Cerebellar nuclear complex (tissue), 1 donor: ENCODE data around the gene ALX4.

Source experiments
- DNase-seq, 2 experiments: peaks; one replicate each; lab custom pipeline; 2025; lab: John Stamatoyannopoulos, UW

ALX4 gene

DNA sequence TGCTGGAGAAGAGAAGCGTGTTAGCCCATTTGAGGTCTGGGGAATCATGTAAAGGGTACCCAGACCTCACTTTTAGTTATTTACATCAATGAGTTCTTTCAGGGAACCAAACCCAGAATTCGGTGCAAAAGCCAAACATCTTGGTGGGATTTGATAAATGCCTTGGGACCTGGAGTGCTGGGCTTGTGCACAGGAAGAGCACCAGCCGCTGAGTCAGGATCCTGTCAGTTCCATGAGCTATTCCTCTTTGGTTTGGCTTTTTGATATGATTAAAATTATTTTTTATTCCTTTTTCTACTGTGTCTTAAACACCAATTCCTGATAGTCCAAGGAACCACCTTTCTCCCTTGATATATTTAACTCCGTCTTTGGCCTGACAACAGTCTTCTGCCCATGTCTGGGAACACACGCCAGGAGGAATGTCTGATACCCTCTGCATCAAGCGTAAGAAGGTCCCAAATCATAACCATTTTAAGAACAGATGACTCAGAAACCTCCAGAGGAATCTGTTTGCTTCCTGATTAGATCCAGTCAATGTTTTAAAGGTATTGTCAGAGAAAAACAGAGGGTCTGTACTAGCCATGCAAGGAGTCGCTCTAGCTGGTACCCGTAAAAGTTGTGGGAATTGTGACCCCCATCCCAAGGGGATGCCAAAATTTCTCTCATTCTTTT lies 65.2 kb downstream of the ALX4 start:
- no peak for DNase-seq

DNA sequence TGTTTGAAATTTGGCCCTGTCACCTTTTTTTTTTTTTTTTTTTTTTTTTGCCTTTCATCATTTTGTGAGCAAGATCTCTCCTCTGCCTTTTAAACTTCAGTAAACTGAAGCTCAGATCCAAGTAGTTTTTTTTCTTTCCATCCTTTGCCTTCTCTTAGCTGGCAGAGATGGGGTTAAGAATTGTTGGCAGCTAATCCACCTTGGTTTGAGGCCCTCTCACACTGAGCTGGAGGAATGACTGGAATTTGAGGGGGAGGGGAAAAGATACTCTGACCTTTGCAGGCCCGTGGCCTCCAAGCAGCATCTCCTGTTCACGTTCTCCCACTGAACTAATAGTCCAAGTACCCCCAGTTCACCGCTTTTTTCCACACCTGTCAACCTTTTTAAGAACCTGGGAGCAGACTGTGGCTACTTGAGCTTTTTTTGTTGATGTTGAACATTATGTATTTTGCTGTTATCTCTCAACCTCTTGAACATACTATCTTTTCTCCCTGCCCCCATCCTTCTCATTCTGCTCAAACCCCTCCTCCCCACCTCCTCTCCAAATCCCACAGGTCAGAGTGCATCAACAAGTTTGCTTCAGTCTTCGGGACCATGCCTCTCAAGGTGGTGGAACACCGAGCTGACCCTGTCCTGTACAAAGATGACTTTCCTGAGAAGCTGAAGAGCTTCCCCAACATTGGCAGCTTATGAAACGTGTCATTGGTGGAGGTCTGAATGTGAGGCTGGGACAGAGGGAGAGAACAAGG lies 66.2 kb downstream of the ALX4 start:
- DNase-seq = no peak

DNA sequence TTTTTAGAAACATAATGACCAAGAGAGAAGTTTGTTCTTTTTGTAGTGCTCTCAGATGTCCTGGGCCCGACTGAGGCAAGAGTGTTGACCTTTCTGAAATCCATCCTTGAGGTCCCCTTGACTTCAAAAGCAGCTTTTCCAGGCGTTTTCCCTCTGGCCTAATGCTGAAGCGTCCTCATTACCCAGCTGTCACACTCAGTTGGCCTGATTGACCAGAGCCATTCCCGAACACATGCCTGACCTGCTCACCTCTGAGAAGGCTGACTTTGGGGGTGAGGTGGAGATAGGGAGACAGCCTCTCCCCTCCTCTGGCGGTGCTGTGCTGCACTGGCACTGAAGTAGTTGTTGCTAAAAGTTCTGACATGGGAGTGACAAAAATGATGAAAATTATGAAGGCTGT lies 66.9 kb downstream of the ALX4 start:
- DNase-seq = no peak

DNA sequence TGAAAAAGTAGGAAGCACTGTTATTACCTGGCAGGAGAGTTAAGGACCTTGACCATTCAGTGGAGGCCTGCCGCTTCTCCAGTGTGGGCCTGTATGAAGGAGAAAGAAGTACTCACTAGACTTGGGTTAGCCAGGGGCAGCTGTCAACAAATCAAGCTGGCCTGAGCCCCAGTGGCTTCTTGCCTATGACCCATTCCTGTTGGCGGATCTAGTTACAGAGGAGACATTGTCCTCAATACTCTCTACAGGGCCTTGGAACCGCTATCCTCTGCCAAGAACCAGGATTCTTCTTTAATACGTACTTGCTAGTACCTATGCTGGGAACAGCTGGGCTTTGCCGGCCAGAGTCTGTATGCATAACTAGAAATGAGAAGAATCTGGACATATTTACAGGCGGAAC lies 68.1 kb downstream of the ALX4 start:
- DNase-seq = no peak

DNA sequence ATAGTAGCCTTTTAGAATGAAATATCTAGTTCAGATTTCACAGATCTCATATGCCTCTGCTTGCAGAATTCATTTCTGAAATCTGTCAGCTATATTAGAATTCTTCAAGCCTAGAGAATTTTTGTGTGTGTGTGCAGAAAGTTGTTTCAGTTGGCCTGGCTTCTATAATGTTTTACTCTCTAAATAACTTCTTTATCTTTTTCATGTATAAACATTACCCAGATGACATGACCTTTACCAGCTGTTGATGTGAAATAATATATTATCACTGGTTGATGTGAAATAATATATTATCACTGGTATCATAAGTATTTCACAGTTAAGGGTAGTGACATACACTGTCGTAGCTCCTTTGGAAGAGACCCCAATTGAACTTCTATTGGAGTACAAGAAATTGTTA lies 72.8 kb downstream of the ALX4 start:
- no peak for DNase-seq

DNA sequence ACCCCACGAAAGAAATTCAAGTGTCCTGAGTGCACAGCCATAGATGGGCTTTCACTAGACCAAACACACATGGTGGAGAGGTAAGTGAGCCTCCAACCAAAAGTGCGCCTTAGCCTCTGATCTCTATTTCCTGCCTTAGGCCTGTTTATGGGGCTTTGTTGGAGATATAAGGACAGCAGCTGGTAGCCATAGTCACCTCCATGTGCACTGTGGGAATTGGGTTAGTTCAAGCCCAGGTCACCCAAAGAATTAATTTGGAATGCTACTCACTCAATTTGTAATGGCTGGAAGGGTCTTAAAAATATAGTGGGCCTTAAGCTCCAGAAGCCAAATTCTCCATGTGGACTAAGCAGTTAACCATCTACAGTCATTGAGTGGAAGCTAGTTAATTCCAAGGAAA lies 73.6 kb downstream of the ALX4 start:
- no peak for DNase-seq

DNA sequence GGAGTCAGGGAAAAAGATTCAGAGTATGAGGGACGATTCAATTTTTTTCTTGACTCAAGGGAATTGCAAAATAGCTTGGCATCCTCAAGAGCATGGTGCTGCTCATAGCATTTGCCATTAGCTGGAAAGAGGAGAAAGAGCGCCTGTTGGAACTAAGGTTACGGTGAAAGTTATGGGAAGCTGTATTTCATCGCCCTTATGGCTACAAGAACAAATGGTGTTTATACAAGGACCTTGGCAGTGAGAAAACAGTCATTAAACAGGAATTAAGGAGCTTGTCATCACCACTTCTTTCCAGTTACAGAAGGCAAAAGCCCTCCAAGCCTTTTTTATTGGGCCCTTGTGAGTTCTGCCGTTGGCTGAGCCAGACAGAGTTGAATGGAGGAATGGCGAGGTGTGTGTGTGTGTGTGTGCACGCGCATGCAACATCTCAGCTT lies 74.2 kb downstream of the ALX4 start:
- no peak for DNase-seq

DNA sequence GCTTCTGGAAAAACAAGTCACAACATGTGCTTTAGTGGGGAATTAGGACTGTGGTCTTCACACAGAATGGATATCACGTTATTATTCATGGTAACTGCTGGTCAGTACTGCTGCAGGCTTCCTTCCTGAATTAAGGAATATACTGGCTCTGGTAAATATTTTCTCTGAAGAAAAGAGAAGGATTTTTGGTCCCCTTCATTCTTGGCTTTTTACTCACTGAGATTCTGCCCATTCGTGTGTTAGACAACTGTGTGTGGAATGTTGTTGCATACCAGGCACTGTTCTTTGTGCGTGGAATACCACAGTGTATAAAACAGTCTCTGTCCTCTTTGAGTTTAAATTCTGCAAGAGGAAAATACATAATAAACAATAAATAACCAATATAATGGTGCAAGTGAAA lies 80.3 kb downstream of the ALX4 start:
- DNase-seq = no peak

DNA sequence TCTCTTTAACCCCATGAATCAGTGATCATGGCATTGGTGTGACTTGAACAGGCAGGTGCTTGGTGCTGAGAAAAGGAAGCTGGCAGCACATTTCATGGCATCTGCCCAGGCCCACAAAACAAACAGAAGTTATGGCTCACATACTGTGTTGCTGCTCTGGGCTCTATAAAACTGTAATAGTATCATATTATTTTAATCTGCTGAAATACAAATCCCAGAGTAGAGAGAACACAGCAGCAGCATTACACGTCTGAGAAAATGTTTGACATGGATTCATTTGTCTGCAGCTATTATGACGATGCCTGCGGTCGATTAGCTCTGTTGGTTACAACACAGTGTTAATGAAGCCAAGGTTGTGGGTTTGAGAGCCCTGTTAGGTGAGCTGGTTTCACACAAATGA lies 80.8 kb downstream of the ALX4 start:
- no peak for DNase-seq

DNA sequence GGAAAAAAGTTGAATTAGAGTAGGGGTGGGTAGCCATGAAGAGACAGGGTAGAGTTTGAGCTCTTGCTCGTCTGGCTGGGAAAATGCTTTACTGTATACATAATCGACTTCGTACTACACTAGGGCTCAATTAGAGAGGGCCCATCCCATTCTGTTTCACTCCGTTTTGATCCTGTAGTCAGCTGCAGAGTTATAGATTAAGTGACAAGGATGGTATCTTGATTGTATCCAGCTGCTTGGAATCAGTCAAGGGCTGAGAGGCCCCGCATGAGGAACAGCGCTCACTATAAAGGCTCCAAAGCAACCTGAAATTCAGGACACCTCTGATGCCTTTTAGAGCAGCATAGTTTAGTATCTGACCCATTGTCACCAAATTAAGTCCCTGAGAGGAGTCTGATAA lies 81.6 kb downstream of the ALX4 start:
- DNase-seq = no peak

DNA sequence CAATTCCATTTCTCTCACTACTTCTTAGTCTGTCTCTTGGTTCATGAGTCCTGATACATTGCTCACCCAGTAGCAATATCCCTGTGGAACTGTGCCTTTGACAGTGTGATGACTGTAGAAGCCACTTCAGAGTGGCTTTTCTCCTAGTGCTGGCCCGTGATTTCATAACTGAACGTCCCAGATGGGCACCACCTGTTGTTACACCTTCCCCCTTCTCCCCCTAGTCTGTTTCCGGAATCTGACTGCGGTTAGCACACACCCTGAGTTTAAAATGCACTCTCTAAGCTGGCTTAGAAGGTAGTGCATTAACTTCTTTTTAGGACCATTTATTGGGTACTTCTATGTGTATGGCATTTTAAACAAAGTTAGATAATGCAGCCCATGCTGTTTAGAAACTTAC lies 83.0 kb downstream of the ALX4 start:
- DNase-seq = no peak

DNA sequence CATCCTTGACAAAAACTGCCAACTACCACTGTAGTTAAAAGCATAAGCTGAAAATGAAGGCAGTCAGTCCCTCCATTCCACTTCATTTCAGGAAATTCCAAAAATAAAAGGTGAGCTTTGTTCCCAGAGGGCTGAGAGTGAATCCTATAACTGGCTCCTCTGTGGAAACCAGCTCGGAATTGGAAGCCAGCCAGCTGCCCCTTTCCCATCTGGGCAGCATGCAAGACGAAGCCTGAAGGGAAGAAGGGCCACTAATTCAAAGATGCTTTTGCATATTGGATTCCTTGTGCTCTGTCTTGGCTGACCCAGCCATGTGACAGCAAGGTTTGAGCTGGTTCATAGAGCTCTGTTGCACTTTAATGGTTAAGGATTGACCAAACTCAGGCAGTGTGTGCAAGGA lies 83.4 kb downstream of the ALX4 start:
- DNase-seq = no peak

DNA sequence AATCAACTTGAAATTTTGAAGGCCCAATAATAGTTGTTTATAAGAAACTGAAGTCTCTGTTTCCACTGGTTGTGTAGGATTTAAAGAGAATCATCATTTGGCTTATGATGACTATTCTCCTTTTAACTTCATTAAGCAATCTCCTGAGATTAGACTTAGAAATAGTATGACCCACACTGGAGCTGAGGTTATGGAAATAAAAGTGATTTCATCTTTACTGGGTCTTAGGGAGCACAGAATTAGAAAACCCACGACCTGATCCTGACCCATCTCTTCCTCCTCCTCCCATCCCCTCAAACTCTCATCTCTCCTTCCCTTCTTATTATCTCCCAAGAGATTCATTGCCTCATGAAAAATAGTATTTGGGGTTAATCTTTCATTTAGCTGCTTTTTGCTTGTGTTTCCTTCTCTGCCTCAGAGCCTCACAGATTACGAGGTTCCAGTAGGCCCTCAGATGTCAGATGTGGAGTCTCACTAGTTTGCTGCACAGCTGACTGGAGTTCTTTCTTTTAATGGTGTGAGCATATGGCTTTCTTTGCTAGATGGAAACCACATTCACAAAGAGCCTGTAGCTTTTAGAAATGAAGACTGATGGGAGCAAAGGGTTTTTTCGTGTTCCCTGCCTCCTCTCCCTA lies 85.0 kb downstream of the ALX4 start:
- DNase-seq = no peak

DNA sequence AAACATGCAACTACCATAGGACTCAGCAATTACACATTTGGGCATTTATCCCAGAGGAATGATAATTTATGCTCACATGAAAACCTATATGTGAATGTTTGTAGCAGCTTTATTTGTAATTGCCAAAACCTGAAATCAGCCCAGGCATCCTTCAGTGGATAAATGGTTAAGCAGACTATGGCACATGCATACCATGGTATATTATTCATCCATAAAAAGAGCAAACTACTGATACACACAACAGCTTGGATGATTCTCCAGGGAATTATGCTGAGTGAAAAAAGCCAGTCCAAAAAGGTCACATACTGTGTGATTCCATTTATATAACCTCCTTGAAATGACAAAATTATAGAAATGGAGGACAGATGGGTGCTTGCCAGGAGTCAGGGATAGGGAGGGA lies 86.7 kb downstream of the ALX4 start:
- no peak for DNase-seq

DNA sequence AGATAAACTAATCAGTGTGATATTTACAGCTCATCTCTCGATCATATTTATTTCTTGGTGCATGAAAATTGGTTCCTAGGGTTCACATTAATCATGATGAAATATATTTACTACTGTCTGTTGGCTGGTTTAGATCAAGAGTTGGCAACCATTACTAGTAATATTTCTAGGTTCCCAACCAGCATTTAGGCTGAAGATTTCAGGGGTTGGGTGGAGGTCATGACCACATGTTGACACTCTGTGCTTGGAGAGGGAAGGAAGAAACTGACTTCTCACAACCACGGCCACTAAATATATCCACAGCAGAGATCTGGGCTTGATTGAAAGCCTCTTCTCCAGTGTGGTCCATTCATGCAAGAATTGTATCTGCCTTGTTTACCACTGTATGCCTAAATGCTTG lies 87.9 kb downstream of the ALX4 start:
- no peak for DNase-seq

DNA sequence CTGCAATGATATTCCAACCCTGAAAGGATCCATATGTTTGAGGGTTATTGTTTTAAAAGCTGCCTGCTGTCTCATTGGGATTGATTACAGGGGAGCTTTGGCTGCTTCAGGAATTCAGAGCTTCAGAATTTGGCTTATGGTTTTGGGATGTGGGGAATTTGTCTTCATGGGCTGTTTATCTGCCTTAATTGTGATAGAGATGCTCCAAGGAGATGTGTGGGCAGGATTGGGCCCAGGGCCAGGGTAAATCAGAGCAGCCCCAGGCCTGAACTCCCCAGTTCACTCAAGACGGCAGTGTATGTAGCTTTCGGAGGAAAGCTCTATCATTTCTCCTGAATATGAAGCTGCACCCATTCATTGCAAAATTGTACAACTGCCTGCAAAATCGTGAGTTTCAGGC lies 88.5 kb downstream of the ALX4 start:
- no peak for DNase-seq

DNA sequence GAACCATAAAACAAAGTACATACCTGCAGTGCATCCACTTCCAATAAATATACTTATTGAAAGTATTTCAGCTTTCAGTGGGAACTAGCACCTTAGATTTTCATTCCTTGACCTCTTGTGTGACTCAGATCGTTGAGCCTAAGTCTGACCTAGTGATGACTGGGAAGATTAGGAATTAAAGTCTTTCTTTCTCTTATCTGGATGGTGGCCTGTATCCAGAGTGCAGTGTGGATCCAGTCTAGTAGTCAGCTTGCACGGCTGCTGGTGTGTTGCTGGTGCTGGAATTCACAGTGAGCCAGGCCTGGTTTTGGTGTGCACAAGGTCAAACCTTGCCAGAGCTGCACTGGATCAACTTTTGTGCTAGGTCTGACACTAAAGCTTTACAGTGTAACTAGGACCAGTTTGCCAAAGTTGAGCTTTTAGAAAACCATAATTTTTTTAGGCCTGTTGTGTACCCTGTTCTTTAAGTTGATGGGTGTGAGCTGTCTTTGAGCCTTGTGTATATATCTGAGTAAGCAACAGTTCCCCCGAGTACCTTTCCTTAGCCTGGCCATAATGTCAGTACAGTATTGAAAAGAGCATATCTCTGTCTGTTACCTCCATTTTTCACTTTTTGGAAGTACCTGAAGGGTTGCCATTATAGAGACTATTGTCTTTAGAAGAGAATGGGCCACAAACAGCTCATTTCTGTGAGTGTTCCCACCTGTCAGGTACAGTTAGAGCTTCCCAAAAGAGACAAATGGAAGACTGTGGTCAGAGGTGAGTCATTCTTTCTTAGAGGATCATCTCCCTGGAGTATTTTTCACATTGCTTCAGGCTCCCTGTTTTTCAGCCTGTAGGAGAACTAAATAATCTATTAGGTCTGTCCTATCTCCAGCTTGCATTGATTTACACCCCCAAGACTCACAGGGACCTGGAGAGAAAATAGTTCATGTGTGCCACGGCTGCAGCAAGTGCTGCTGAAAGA lies 89.8 kb downstream of the ALX4 start:
- no peak for DNase-seq

DNA sequence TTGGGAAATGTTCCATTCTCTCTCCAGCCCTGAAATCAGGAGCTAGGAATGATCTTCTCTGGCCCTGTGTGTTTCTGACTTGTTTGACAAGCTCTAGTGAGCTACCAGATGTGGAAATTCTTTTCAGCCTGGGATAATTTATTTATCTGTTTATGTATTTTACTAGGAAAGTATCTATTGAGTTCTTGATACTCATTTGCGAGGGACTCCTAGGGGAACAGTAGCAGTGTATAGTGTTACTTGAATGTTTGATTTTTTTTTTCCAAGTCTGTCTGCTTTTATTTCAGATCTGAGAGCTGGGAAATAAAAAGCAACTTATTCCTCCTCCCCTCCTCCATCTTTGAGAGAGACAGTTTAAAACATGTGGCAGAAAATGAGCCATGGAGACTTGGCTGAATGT lies 92.5 kb downstream of the ALX4 start:
- no peak for DNase-seq

DNA sequence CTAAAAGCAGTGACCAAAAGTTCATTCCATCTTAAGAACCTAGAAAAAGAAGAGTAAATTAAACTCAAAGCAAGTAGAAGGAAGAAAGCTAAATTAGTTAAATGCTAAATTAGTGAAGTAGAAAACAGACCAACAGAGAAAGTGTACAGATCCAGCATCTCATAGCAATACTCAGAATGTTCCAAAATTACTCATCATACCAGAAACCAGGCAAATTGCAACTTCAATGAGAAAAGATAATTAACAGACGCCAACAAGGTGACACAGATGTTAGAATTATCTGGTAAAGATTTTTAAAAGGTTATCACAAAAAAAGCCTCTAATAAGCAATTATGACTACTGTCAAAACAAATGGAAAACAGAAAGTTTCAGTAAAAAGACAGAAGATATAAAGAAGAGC lies 96.8 kb downstream of the ALX4 start:
- DNase-seq = no peak

DNA sequence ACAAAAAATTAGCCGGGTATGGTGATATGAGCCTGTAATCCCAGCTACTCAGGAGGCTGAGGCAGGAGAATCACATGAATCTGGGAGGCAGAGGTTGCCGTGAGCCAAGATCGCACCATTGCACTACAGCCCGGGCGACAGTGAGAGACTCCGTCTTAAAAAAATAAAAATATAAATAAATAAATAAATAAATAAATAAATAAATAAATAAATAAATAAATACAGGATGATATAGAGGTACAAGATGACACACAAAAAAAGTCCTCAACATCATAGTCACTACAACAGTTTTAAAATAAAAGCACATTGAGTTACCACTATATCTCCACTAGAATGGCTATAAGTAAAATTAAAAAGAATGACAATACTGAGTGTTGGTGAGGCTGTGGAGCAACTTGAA lies 97.8 kb downstream of the ALX4 start:
- no peak for DNase-seq
